WTC11 (cell line): ENCODE measurements around the gene KCTD16. TPM values are rescaled to one million over a fixed set of nuclear protein-coding genes. Genes with fewer than 3 reads are reported as not detected.

Experiments
- ATAC-seq: fragments of 200-7000 bp; cut with Tn5 transposase; 2 replicates; pipeline ENCODE4 v1.10.0; 2021; ENCODE audit warnings: mild to moderate bottlenecking, moderate library complexity
- CTCF ChIA-PET: fragments of 300-600 bp; sonication (Branson Sonifier 250); formaldehyde crosslinking; loops from one replicate; lab custom pipeline; 2021; ENCODE audit warnings: antibody characterized with exemption; lab: Charles Lee
- POLR2A ChIA-PET: fragments of 350-600 bp; sonication (Branson Sonifier 250); formaldehyde crosslinking; loops from one replicate; lab custom pipeline; 2021; ENCODE audit warnings: antibody characterized with exemption; lab: Charles Lee
- DNase-seq: peaks from one replicate; pipeline ENCODE4 v3.0.0; 2021; ENCODE audit warnings: low spot score
- H3K27ac Mint-ChIP-seq: 2 replicates; pipeline ENCODE4 v1.8.0; 2021; ENCODE audit warnings: mixed read lengths
- H3K27me3 Mint-ChIP-seq: 2 replicates; pipeline ENCODE4 v1.8.0; 2021; ENCODE audit warnings: low read depth, mild to moderate bottlenecking, moderate library complexity, mixed read lengths
- H3K36me3 Mint-ChIP-seq: 2 replicates; pipeline ENCODE4 v1.8.0; 2021; ENCODE audit warnings: mixed read lengths
- H3K4me1 Mint-ChIP-seq: 2 replicates; pipeline ENCODE4 v1.8.0; 2022; ENCODE audit warnings: mixed read lengths
- H3K4me3 Mint-ChIP-seq: 2 replicates; pipeline ENCODE4 v1.8.0; 2021; ENCODE audit warnings: mild to moderate bottlenecking, moderate library complexity, mixed read lengths
- H3K9me3 Mint-ChIP-seq: 2 replicates; pipeline ENCODE4 v1.8.0; 2021; ENCODE audit warnings: mixed read lengths
- CREB1 ChIP-seq: sonication (generic); formaldehyde crosslinking; IDR thresholded peaks from 2 replicates; pipeline ENCODE4 v1.8.0; 2023; ENCODE audit warnings: mild to moderate bottlenecking, missing genetic modification reagents
- ELF4 ChIP-seq: sonication (generic); formaldehyde crosslinking; IDR thresholded peaks from 2 replicates; pipeline ENCODE4 v1.8.1; 2022; ENCODE audit warnings: low read depth, mild to moderate bottlenecking, moderate library complexity, missing genetic modification reagents
- FOXJ3 ChIP-seq: sonication (generic); formaldehyde crosslinking; IDR thresholded peaks from 2 replicates; pipeline ENCODE4 v1.9.0; 2021; ENCODE audit warnings: missing genetic modification reagents, mild to moderate bottlenecking, borderline replicate concordance
- FOXP1 ChIP-seq: sonication (generic); formaldehyde crosslinking; IDR thresholded peaks from 2 replicates; pipeline ENCODE4 v1.8.0; 2022; ENCODE audit warnings: missing genetic modification reagents, mild to moderate bottlenecking, moderate library complexity, borderline replicate concordance
- GRHL2 ChIP-seq: fragments of 250-450 bp; sonication (Bioruptor Pico); IDR thresholded peaks from 2 replicates; pipeline ENCODE4 v1.8.0; 2022; ENCODE audit warnings: mild to moderate bottlenecking, moderate library complexity; ENCODE audit not compliant: insufficient replicate concordance, severe bottlenecking
- MXD4 ChIP-seq: fragments of 250-450 bp; sonication (Bioruptor Pico); IDR thresholded peaks from 2 replicates; pipeline ENCODE4 v1.8.0; 2021; ENCODE audit warnings: mild to moderate bottlenecking, moderate library complexity, borderline replicate concordance
- NFE2L1 ChIP-seq: sonication (generic); formaldehyde crosslinking; IDR thresholded peaks from 2 replicates; pipeline ENCODE4 v1.8.1; 2023; ENCODE audit warnings: missing genetic modification reagents
- NFYB ChIP-seq: sonication (generic); formaldehyde crosslinking; conservative IDR thresholded peaks from 2 replicates; pipeline ENCODE4 v1.8.0; 2022; ENCODE audit warnings: low read depth, missing genetic modification reagents
- RELA ChIP-seq: sonication (generic); formaldehyde crosslinking; IDR thresholded peaks from 2 replicates; pipeline ENCODE4 v1.8.1; 2022; ENCODE audit warnings: missing genetic modification reagents, mild to moderate bottlenecking, borderline replicate concordance
- RORB ChIP-seq: fragments of 250-450 bp; sonication (Bioruptor Pico); IDR thresholded peaks from 2 replicates; pipeline ENCODE4 v1.9.0; 2021; ENCODE audit warnings: mild to moderate bottlenecking
- SP1 ChIP-seq: sonication (generic); formaldehyde crosslinking; conservative IDR thresholded peaks from 2 replicates; pipeline ENCODE4 v1.8.1; 2022; ENCODE audit warnings: missing genetic modification reagents
- ZNF138 ChIP-seq: sonication (generic); formaldehyde crosslinking; conservative IDR thresholded peaks from 2 replicates; pipeline ENCODE4 v1.8.1; 2022; ENCODE audit warnings: mild to moderate bottlenecking, moderate library complexity, missing genetic modification reagents
- ZNF317 ChIP-seq: sonication (generic); formaldehyde crosslinking; IDR thresholded peaks from 2 replicates; pipeline ENCODE4 v1.8.1; 2023; ENCODE audit warnings: low read depth, mild to moderate bottlenecking, moderate library complexity, missing genetic modification reagents, borderline replicate concordance
- total RNA-seq: library from RNA; stranded (reverse); gene quantifications from 3 replicates; pipeline ENCODE4 v1.2.3, GENCODE V29; 2021
- TF ChIP-seq, protein P1 (sequence below): sonication (generic); formaldehyde crosslinking; IDR thresholded peaks from 2 replicates; pipeline ENCODE4 v1.8.1; 2023; ENCODE audit warnings: mild to moderate bottlenecking, missing genetic modification reagents
- TF ChIP-seq, protein P2 (sequence below): sonication (generic); formaldehyde crosslinking; IDR thresholded peaks from 2 replicates; pipeline ENCODE4 v1.8.1; 2022; ENCODE audit warnings: low read depth, mild to moderate bottlenecking, moderate library complexity, missing genetic modification reagents, borderline replicate concordance
- TF ChIP-seq, protein P3 (sequence below): sonication (generic); formaldehyde crosslinking; IDR thresholded peaks from 2 replicates; pipeline ENCODE4 v1.8.0; 2022; ENCODE audit warnings: mild to moderate bottlenecking, missing genetic modification reagents
- TF ChIP-seq, protein P4 (sequence below): sonication (generic); formaldehyde crosslinking; IDR thresholded peaks from 2 replicates; pipeline ENCODE4 v1.8.0; 2023; ENCODE audit warnings: mild to moderate bottlenecking, missing genetic modification reagents
- TF ChIP-seq, protein P5 (sequence below): sonication (generic); formaldehyde crosslinking; IDR thresholded peaks from 2 replicates; pipeline ENCODE4 v1.8.1; 2022; ENCODE audit warnings: low read depth, missing genetic modification reagents, borderline replicate concordance
- TF ChIP-seq, protein P6 (sequence below): sonication (generic); formaldehyde crosslinking; IDR thresholded peaks from 2 replicates; pipeline ENCODE4 v1.8.1; 2023; ENCODE audit warnings: mild to moderate bottlenecking, moderate library complexity, missing genetic modification reagents

KCTD16 gene
- total RNA-seq, 1 experiment from 2014 or later: 0.20 TPM

DNA sequence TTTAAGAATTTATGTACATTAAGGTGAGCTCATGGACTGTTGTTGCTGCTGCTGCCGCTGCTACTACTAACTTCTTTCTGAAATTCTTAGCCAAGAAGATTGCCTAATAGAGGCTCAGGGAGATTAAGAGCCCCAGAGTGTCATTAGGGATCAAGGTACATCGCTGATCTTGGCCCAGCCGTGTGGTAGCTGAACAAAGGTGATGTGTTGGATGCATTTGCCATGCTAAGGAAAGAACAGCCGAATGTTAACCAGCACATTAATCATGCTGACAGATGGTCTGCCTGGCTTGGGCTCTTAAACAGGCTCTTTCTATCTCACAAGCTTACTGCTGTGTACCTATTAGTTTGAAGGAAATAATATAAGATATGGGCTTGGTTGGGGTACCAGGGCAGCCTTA lies 137.1 kb downstream of the KCTD16 start:
- POLR2A ChIA-PET: no interaction called here
- peaks cover 1% of the 10 kb centered on the region; the same call in 1 of the 2 replicates for H3K27me3 Mint-ChIP-seq
- peaks cover 9% of the 10 kb centered on the region; the same call in 1 of the 2 replicates for H3K9me3 Mint-ChIP-seq
- H3K36me3 Mint-ChIP-seq: no peaks in the 10 kb centered on the region
- H3K4me3 Mint-ChIP-seq: no peak overlapping the region
- H3K27ac Mint-ChIP-seq: no peak overlapping the region
- CTCF ChIA-PET: no interaction called here
- peaks cover 16% of the 10 kb centered on the region for H3K4me1 Mint-ChIP-seq
- no peak for ATAC-seq
- TF ChIP-seq, protein P1, sequence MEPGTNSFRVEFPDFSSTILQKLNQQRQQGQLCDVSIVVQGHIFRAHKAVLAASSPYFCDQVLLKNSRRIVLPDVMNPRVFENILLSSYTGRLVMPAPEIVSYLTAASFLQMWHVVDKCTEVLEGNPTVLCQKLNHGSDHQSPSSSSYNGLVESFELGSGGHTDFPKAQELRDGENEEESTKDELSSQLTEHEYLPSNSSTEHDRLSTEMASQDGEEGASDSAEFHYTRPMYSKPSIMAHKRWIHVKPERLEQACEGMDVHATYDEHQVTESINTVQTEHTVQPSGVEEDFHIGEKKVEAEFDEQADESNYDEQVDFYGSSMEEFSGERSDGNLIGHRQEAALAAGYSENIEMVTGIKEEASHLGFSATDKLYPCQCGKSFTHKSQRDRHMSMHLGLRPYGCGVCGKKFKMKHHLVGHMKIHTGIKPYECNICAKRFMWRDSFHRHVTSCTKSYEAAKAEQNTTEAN (CRISPR knock-in tag): no peak
- TF ChIP-seq FOXJ3 (CRISPR knock-in tag) (no peak), GRHL2 (no peak), NFE2L1 (CRISPR knock-in tag) (no peak), RORB (CRISPR knock-in tag) (no peak), ZNF317 (CRISPR knock-in tag) (no peak), ELF4 (CRISPR knock-in tag) (no peak), SP1 (CRISPR knock-in tag) (no peak)
- TF ChIP-seq, protein P2, sequence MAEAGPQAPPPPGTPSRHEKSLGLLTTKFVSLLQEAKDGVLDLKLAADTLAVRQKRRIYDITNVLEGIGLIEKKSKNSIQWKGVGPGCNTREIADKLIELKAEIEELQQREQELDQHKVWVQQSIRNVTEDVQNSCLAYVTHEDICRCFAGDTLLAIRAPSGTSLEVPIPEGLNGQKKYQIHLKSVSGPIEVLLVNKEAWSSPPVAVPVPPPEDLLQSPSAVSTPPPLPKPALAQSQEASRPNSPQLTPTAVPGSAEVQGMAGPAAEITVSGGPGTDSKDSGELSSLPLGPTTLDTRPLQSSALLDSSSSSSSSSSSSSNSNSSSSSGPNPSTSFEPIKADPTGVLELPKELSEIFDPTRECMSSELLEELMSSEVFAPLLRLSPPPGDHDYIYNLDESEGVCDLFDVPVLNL (CRISPR knock-in tag): no peak
- TF ChIP-seq, protein P3, sequence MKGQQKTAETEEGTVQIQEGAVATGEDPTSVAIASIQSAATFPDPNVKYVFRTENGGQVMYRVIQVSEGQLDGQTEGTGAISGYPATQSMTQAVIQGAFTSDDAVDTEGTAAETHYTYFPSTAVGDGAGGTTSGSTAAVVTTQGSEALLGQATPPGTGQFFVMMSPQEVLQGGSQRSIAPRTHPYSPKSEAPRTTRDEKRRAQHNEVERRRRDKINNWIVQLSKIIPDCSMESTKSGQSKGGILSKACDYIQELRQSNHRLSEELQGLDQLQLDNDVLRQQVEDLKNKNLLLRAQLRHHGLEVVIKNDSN: no peak
- DNase-seq: no peak

DNA sequence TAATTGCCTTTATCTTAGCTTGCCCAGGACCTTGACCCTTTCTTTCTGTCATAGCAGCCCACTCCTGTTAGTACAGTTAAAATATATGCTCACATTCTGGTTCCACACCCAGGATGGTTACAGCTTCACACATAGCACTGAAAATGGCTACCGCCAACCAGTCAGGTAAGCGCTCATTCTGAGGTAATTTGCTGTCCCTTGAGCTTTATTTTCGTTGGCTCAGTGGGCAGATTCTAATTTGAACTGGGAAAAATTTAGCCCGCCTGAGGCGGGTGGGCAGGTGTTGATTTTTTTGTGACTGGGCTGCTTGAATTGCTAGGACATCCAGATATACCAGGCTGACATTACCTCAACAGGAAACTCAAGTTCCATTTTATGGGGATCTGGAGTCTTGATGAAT lies 137.5 kb downstream of the KCTD16 start:
- ChIA-PET POLR2A (no interaction called here), CTCF (no interaction called here)
- ATAC-seq (no peak), DNase-seq (no peak)
- no peak overlapping the region for H3K27ac Mint-ChIP-seq
- peaks cover 15% of the 10 kb centered on the region for H3K4me1 Mint-ChIP-seq
- H3K27me3 Mint-ChIP-seq: peaks cover 2% of the 10 kb centered on the region; the same call in 1 of the 2 replicates
- H3K9me3 Mint-ChIP-seq: peaks cover 9% of the 10 kb centered on the region; the same call in 1 of the 2 replicates
- H3K4me3 Mint-ChIP-seq: no peak overlapping the region
- no peaks in the 10 kb centered on the region for H3K36me3 Mint-ChIP-seq
- TF ChIP-seq, protein P4, sequence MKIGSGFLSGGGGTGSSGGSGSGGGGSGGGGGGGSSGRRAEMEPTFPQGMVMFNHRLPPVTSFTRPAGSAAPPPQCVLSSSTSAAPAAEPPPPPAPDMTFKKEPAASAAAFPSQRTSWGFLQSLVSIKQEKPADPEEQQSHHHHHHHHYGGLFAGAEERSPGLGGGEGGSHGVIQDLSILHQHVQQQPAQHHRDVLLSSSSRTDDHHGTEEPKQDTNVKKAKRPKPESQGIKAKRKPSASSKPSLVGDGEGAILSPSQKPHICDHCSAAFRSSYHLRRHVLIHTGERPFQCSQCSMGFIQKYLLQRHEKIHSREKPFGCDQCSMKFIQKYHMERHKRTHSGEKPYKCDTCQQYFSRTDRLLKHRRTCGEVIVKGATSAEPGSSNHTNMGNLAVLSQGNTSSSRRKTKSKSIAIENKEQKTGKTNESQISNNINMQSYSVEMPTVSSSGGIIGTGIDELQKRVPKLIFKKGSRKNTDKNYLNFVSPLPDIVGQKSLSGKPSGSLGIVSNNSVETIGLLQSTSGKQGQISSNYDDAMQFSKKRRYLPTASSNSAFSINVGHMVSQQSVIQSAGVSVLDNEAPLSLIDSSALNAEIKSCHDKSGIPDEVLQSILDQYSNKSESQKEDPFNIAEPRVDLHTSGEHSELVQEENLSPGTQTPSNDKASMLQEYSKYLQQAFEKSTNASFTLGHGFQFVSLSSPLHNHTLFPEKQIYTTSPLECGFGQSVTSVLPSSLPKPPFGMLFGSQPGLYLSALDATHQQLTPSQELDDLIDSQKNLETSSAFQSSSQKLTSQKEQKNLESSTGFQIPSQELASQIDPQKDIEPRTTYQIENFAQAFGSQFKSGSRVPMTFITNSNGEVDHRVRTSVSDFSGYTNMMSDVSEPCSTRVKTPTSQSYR (CRISPR knock-in tag): no peak
- TF ChIP-seq, protein P5, sequence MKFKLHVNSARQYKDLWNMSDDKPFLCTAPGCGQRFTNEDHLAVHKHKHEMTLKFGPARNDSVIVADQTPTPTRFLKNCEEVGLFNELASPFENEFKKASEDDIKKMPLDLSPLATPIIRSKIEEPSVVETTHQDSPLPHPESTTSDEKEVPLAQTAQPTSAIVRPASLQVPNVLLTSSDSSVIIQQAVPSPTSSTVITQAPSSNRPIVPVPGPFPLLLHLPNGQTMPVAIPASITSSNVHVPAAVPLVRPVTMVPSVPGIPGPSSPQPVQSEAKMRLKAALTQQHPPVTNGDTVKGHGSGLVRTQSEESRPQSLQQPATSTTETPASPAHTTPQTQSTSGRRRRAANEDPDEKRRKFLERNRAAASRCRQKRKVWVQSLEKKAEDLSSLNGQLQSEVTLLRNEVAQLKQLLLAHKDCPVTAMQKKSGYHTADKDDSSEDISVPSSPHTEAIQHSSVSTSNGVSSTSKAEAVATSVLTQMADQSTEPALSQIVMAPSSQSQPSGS: no peak
- TF ChIP-seq NFE2L1 (CRISPR knock-in tag) (no peak), ZNF138 (no peak), CREB1 (CRISPR knock-in tag) (no peak), NFYB (CRISPR knock-in tag) (no peak), FOXP1 (no peak), MXD4 (CRISPR knock-in tag) (no peak), RELA (CRISPR knock-in tag) (no peak)
- TF ChIP-seq, protein P6, sequence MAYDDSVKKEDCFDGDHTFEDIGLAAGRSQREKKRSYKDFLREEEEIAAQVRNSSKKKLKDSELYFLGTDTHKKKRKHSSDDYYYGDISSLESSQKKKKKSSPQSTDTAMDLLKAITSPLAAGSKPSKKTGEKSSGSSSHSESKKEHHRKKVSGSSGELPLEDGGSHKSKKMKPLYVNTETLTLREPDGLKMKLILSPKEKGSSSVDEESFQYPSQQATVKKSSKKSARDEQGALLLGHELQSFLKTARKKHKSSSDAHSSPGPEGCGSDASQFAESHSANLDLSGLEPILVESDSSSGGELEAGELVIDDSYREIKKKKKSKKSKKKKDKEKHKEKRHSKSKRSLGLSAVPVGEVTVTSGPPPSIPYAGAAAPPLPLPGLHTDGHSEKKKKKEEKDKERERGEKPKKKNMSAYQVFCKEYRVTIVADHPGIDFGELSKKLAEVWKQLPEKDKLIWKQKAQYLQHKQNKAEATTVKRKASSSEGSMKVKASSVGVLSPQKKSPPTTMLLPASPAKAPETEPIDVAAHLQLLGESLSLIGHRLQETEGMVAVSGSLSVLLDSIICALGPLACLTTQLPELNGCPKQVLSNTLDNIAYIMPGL (CRISPR knock-in tag): no peak
- TF ChIP-seq, protein P1 (CRISPR knock-in tag): no peak
